KBM-7 (cell line): ENCODE results near the gene SDK1.

Experiments
- DNase-seq: peaks from one replicate; pipeline ENCODE4 v3.0.0-alpha.2; 2015
- in situ Hi-C: fragments of 300-500 bp; cut with MboI; formaldehyde crosslinking; loops from 2 replicates; pipeline ENCODE4 v1.14.3; 2020; ENCODE audit warnings: low sequenced_read_pairs, low pct_unique_long_range_greater_than_20kb, mixed read lengths

Gene SDK1

GRCh38 chr7:4269746-4270145 is 968.7 kb downstream of the SDK1 start:
- no peak for DNase-seq
- in situ Hi-C loops = no loop called here

- in situ Hi-C loops = no loop called here
- no peak for DNase-seq
Measured at GRCh38 chr7:4270268-4270667, 969.2 kb downstream of the SDK1 start.

GRCh38 chr7:4270941-4271715 is 970.1 kb downstream of the SDK1 start:
- no peak for DNase-seq
- in situ Hi-C loops = no loop called here

- in situ Hi-C loops = no loop called here
- DNase-seq = no peak
Measured at GRCh38 chr7:4271716-4272015, 970.6 kb downstream of the SDK1 start.

- in situ Hi-C loops = no loop called here
- DNase-seq = no peak
Measured at GRCh38 chr7:4272141-4272540, 971.1 kb downstream of the SDK1 start.

- no peak for DNase-seq
- in situ Hi-C loops = no loop called here
Measured at GRCh38 chr7:4273566-4274230, 972.6 kb downstream of the SDK1 start.

- in situ Hi-C loops = no loop called here
- no peak for DNase-seq
Measured at GRCh38 chr7:4274286-4274685, 973.2 kb downstream of the SDK1 start.

- in situ Hi-C loops = no loop called here
- DNase-seq = no peak
Measured at GRCh38 chr7:4277936-4278335, 976.9 kb downstream of the SDK1 start.

- DNase-seq = no peak
- in situ Hi-C loops = no loop called here
Measured at GRCh38 chr7:4279216-4279615, 978.2 kb downstream of the SDK1 start.

- no peak for DNase-seq
- in situ Hi-C loops = no loop called here
Measured at GRCh38 chr7:4281231-4281993, 980.4 kb downstream of the SDK1 start.

GRCh38 chr7:4282434-4283223 is 981.6 kb downstream of the SDK1 start:
- no peak for DNase-seq
- in situ Hi-C loops = no loop called here

GRCh38 chr7:4286351-4286750 is 985.3 kb downstream of the SDK1 start:
- no peak for DNase-seq

GRCh38 chr7:4288791-4289394 is 987.8 kb downstream of the SDK1 start:
- DNase-seq = no peak
- in situ Hi-C loops = no loop called here

More at GRCh38 chr7:4286351-4286750, 985.3 kb downstream of the SDK1 start:
- in situ Hi-C loops = no loop called here

- no peak for DNase-seq
- in situ Hi-C loops = no loop called here
Measured at GRCh38 chr7:4297165-4297917, 996.3 kb downstream of the SDK1 start.

GRCh38 chr7:4297918-4298219 is 996.8 kb downstream of the SDK1 start:
- in situ Hi-C loops = no loop called here
- no peak for DNase-seq

GRCh38 chr7:4299431-4299830 is 998.4 kb downstream of the SDK1 start:
- no peak for DNase-seq
- in situ Hi-C loops = no loop called here

GRCh38 chr7:4302203-4302905 is 1001.3 kb downstream of the SDK1 start:
- in situ Hi-C loops = no loop called here
- no peak for DNase-seq
